Kidney epithelial cell (primary cell): ENCODE data around the gene PRKCA. TPM values are rescaled to one million over a fixed set of nuclear protein-coding genes. Genes with fewer than 3 reads are reported as not detected.

Source experiments
- DNase-seq: peaks from one replicate; pipeline ENCODE4 v3.0.0-alpha.2; 2010; ENCODE audit warnings: low read depth
- H3K27me3 ChIP-seq: 2 replicates; pipeline ENCODE4 v1.6.0; 2011; ENCODE audit warnings: low read length; ENCODE audit not compliant: control insufficient read depth, insufficient read depth
- H3K36me3 ChIP-seq: 2 replicates; pipeline ENCODE4 v1.5.1; 2011; ENCODE audit warnings: low read length; ENCODE audit not compliant: control insufficient read depth, insufficient read depth
- H3K4me3 ChIP-seq: 2 replicates; pipeline ENCODE4 v1.5.1; 2011; ENCODE audit warnings: low read depth, mild to moderate bottlenecking, control low read depth, low read length
- total RNA-seq: library from RNA; depleted of rRNA; stranded (reverse); fragments of >200 nt; gene quantifications from 2 replicates; pipeline ENCODE4 v1.2.3, GENCODE V29; 2015
- TF ChIP-seq, protein P1 (sequence below): IDR thresholded peaks from 2 replicates; pipeline ENCODE4 v1.5.1; 2011; ENCODE audit warnings: mild to moderate bottlenecking, moderate library complexity, low read length, control low read depth, inconsistent platforms; ENCODE audit not compliant: insufficient read depth, poor library complexity, severe bottlenecking

PRKCA gene
- total RNA-seq, 1 donor from 2014 or later, result 5.7 TPM

DNA sequence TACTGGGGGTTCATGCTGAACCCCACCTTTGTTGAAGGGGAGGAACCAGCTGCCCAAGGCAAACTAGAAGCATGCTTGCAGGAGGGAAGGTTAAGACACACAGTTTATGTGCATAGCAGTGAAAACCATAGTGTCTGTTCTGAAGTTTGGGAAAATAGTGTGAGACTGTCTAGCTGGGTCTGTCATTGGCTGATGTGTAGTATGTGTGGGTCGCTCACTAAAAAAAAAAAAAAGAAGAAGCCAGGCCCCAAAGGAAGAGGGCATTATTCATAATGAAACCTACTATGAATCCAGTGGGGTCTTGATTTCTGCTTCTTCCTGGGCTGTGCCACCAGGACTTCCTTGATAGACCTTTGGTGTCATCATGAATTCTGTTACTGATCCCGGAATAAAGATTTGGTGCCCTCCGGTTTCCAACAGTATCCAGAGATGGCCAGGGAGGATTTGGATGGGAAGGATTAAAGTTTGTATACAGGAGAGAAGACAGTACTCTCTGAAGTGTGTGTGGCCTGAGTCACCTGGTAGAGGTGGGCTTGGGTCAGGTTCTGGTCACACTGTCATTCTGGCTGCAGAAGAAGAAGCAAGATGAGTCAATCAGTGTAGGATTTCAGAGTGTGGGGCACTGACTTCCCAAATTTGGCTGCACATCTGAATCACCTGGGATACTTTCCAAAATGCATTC, 220.3 kb downstream of the PRKCA start:
- TF ChIP-seq, protein P1, sequence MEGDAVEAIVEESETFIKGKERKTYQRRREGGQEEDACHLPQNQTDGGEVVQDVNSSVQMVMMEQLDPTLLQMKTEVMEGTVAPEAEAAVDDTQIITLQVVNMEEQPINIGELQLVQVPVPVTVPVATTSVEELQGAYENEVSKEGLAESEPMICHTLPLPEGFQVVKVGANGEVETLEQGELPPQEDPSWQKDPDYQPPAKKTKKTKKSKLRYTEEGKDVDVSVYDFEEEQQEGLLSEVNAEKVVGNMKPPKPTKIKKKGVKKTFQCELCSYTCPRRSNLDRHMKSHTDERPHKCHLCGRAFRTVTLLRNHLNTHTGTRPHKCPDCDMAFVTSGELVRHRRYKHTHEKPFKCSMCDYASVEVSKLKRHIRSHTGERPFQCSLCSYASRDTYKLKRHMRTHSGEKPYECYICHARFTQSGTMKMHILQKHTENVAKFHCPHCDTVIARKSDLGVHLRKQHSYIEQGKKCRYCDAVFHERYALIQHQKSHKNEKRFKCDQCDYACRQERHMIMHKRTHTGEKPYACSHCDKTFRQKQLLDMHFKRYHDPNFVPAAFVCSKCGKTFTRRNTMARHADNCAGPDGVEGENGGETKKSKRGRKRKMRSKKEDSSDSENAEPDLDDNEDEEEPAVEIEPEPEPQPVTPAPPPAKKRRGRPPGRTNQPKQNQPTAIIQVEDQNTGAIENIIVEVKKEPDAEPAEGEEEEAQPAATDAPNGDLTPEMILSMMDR, result no peak
- Histone ChIP-seq H3K4me3 (no peak overlapping the region), H3K27me3 (no peaks in the 10 kb centered on the region), H3K36me3 (no peaks in the 10 kb centered on the region)
- no peak for DNase-seq

DNA sequence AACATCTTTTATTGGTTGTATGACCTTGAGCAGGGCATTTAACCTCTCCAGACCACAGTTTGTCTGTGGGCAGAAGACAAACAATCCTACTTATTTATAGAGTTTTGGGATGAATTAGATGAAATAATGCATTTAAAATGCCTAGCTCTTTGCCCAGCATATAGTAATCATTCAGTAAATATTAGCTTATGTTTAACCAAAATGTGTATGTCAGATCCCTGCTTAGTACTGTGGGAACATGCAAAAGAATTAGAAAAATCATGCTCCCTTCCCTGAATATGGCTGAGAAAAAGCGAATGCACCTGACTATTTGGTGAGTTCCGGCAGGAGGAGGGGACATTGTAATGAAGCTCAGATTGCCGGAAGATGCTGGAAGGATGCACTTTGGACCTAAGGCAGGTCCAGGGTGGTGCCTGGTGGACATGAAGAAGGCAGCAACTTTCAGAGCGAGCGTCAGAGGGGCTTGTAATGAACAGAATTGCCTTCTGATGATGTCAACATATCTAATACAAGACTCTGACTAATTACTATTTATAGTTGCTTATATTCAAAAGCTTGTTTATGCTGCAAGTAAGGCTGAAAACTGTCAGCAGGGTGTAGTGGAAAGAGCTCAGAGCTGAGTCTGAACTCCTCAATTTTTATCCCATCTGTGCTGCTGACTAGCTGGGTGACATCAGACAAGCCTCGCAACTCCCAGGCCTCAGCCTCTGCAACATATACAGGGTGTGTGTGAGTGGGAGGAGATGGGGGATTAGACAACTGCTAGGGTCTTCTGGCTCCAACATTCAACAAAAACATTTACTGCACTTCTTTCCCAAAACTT, 221.2 kb downstream of the PRKCA start:
- Histone ChIP-seq H3K36me3 (no peaks in the 10 kb centered on the region), H3K4me3 (no peak overlapping the region), H3K27me3 (no peaks in the 10 kb centered on the region)
- DNase-seq, result no peak
- TF ChIP-seq, protein P1, result no peak

DNA sequence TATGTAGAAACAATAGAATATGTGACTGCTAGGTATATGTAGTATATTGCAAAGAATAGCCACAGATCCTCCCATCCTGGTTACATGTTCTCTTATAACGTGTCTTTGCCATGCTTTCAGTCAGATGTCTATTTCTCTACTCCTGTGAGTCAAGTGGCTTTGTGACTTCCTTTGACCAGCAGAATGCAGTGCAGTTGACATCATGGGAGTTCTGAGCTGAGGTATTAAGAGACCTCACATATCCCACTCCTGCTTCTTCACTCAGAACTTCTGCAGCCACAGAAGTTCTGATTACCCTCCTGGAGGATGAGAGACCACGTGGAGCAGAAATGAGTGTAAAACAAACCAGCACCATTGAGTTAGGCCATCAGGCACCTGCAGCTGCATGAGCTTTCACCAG, 222.5 kb downstream of the PRKCA start:
- DNase-seq, result no peak
- H3K4me3 ChIP-seq, result no peak overlapping the region
- no peaks in the 10 kb centered on the region for H3K27me3 ChIP-seq
- TF ChIP-seq, protein P1, result no peak
- no peaks in the 10 kb centered on the region for H3K36me3 ChIP-seq

DNA sequence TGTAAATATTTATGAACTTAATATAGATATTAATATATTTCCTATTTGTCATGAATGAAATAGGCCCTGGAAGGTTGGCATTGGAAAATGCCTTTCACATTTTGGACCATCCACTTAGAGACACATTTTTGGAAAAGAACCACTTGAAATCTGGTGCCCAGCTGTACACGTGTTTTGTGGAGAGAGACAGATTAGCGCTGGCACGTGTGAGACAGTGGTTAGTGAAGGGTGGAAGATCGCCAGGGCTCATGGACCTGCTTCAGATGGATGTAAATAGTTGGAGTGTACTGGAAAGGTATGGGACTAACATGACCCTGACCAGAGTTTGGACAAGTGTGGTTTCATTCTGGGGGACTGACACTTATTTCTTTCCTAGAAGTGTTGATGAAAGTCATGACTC, 222.9 kb downstream of the PRKCA start:
- Histone ChIP-seq H3K4me3 (no peak overlapping the region), H3K27me3 (no peaks in the 10 kb centered on the region), H3K36me3 (no peaks in the 10 kb centered on the region)
- TF ChIP-seq, protein P1, result no peak
- no peak for DNase-seq

DNA sequence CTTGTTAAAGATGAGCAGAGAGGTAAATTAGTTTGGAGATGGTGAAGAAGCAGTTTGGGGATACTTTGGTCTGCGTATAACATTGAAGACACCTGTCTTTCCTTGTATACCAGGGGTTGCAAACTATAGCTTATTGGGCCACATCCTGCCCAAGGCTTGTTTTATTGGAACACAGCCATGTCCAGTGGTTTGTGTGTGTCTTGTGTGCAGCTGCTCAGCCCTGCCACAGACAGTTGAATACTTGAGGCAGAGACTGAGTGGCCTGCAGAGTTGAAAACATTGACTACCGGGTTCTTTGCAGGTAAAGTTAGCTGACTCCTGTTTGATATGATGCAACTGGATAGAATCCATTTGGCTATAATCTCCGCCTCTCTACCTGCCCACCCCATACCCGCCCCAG, 224.4 kb downstream of the PRKCA start:
- no peak overlapping the region for H3K4me3 ChIP-seq
- DNase-seq, result no peak
- TF ChIP-seq, protein P1, result no peak
- no peaks in the 10 kb centered on the region for H3K36me3 ChIP-seq
- no peaks in the 10 kb centered on the region for H3K27me3 ChIP-seq
